ENCODE measurements around the gene ADGRG2.
"Not testable (repeated sequence)": the region's sequence is repeated elsewhere in the genome, so short reads cannot be mapped to it uniquely, and the experiment has no call there.

- TF ChIP-seq POLR2A, CTCF, POLR2AphosphoS5 (IDR thresholded peaks at IDR 0.05): not testable (repeated sequence)
Measured at GRCh38 chrX:19066987-19067386, 55.3 kb downstream of the ADGRG2 start.
